DMS 273 treated with DMSO at 0.1 percent for 48 hours (cell line): ENCODE measurements around the gene NPFFR2.
"Not testable (repeated sequence)": the region's sequence is repeated elsewhere in the genome, so short reads cannot be mapped to it uniquely, and the experiment has no call there.

Source experiments
- DNase-seq: peaks from one replicate; lab custom pipeline; 2025; lab: John Stamatoyannopoulos, UW

Gene NPFFR2

GRCh38 chr4:72031868-72032608 lies at the start of gene NPFFR2:
TSS of gene NPFFR2 (plus strand) at chr4:72032000. CDS start at chr4:72128592, 96,592 bp downstream.
- DNase-seq, result no peak

GRCh38 chr4:71992571-71993312 lies 39.1 kb upstream of the NPFFR2 start:
- DNase-seq, result no peak

GRCh38 chr4:71994559-71994958 lies 37.2 kb upstream of the NPFFR2 start:
- DNase-seq, result no peak

- DNase-seq, result no peak
These were observed 36.5 kb upstream of the NPFFR2 start for GRCh38 chr4:71995297-71995696.

GRCh38 chr4:72006586-72006985 lies 25.2 kb upstream of the NPFFR2 start:
- no peak for DNase-seq

- no peak for DNase-seq
These were observed 19.9 kb upstream of the NPFFR2 start for GRCh38 chr4:72011906-72012305.

GRCh38 chr4:72016011-72016410 lies 15.8 kb upstream of the NPFFR2 start:
- DNase-seq, result no peak

GRCh38 chr4:72019688-72020087 lies 12.1 kb upstream of the NPFFR2 start:
- no peak for DNase-seq

- DNase-seq, result no peak
These were observed 9.2 kb upstream of the NPFFR2 start for GRCh38 chr4:72022553-72022952.

- no peak for DNase-seq
These were observed 23.8 kb downstream of the NPFFR2 start for GRCh38 chr4:72055566-72055965.

- DNase-seq, result no peak
These were observed 31.9 kb downstream of the NPFFR2 start for GRCh38 chr4:72063726-72064125.

GRCh38 chr4:72067051-72067450 lies 35.3 kb downstream of the NPFFR2 start:
- DNase-seq, result no peak

GRCh38 chr4:72073816-72074215 lies 42.0 kb downstream of the NPFFR2 start:
- no peak for DNase-seq

GRCh38 chr4:72076562-72076961 lies 44.8 kb downstream of the NPFFR2 start:
- no peak for DNase-seq

GRCh38 chr4:72077346-72077745 lies 45.5 kb downstream of the NPFFR2 start:
- no peak for DNase-seq

- DNase-seq, result no peak
These were observed 52.8 kb downstream of the NPFFR2 start for GRCh38 chr4:72084587-72085011.

GRCh38 chr4:72090606-72091005 lies 58.8 kb downstream of the NPFFR2 start:
- DNase-seq, result not testable (repeated sequence)

GRCh38 chr4:72094059-72094797 lies 62.4 kb downstream of the NPFFR2 start:
- no peak for DNase-seq

GRCh38 chr4:72107456-72107855 lies 75.7 kb downstream of the NPFFR2 start:
- DNase-seq, result no peak

- no peak for DNase-seq
These were observed 77.6 kb downstream of the NPFFR2 start for GRCh38 chr4:72109364-72109763.

- DNase-seq, result no peak
These were observed 78.2 kb downstream of the NPFFR2 start for GRCh38 chr4:72109959-72110497.

GRCh38 chr4:72110886-72111285 lies 79.1 kb downstream of the NPFFR2 start:
- DNase-seq, result no peak
